Measurements from ENCODE around the gene BPI.

DNA sequence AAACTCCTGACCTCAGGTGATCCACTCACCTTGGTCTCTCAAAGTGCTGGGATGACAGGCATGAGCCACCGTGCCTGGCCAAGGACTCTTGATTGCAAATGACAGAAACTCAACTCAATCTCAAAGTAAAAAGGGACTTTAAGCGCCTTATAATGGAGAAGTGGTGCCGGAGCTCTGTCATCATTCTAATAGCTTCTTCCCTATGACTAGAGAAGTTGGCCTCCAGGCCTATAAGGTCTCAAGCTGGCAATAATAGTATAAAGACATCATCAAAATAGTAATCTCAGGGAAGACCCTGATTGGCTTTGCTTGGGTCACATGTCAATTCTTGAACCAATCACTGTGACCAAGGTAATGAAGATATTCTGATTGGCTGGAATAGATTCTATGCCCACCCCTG, 34.9 kb upstream of the BPI start:
- TF ChIP-seq, protein P1, sequence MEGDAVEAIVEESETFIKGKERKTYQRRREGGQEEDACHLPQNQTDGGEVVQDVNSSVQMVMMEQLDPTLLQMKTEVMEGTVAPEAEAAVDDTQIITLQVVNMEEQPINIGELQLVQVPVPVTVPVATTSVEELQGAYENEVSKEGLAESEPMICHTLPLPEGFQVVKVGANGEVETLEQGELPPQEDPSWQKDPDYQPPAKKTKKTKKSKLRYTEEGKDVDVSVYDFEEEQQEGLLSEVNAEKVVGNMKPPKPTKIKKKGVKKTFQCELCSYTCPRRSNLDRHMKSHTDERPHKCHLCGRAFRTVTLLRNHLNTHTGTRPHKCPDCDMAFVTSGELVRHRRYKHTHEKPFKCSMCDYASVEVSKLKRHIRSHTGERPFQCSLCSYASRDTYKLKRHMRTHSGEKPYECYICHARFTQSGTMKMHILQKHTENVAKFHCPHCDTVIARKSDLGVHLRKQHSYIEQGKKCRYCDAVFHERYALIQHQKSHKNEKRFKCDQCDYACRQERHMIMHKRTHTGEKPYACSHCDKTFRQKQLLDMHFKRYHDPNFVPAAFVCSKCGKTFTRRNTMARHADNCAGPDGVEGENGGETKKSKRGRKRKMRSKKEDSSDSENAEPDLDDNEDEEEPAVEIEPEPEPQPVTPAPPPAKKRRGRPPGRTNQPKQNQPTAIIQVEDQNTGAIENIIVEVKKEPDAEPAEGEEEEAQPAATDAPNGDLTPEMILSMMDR (IDR thresholded peaks at IDR 0.05), result no peak
- TF ChIP-seq POLR2A (IDR thresholded peaks at IDR 0.05), result no peak

Data from esophagus squamous epithelium (tissue), 4 donors.